ENCODE measurements around the gene ANKRD40. TPM values are rescaled to one million over a fixed set of nuclear protein-coding genes. Genes with fewer than 3 reads are reported as not detected.
A peak's percentile ranks its signal among the peaks of the same experiment; 100 is the strongest.
"Not testable (repeated sequence)": the region's sequence is repeated elsewhere in the genome, so short reads cannot be mapped to it uniquely, and the experiment has no call there.

ANKRD40 gene
- polyA plus RNA-seq, 12 donors, result 36.5 to 49.5 (median 44.8) TPM; not detected in 1

DNA sequence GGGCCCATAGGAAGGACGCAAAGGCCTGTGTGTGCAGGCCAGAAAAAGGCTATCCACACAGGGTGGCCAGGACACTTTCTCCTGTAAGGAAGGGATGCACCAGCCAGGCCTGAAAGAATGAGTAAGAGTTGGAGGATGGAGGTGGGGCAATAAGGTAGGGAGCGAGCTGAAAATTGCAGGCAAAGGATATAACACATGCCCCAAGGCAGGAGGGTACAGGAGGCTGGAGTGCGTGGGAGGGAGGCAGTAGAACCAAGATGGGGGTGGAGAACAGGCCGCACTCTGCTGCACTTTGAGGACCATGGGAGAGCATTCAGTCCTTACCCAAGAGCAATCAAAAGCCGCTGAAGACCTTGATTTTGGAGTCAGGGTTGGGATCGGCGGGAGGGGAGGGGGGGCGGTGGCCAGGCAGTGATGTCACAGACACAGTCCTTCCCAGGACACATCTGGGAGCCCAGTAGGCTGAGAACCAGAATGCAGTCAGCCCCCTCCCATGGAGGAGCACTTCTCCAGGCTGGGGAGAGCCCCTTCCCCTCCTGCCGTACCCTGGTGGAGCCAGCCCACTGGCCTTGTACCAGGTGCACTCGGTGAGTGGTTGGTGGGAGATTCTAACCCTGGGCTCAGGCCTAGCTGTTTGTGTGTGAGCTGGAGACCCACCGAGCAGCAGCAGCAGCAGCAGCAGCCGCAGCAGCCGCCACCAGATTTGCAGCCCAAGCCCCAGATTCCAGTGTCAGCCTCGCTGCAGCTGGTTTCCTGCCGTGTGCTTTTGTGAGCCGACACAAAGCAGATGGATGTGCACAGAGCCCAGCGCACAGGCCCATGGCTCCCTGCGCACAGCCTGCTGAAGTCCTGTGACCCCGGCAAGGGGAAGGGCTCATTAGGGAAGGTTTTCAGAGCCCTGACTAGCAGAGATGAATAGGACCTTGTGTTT is 17.5 kb downstream of the ANKRD40 start:
- peak; percentile 25 for DNase-seq

DNA sequence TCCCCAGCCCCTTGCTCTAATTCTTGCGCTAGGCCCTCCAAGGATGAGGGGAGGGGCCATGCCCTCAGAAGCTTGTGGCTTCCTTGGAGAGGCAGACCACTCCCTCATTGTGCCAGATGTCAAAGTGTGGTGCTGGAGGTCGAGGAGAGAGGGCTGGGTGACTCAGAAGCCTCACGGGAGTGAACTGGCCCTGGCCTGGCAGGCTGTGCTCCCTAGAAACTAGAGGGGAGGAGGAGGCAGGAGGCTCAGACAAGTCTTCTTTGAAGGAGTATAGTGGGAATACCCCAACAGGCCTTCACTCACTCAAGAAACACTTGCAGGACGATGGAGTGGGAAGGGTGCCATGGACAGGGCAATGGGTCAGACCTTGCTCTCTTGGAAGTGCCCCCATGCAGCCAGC is 18.5 kb downstream of the ANKRD40 start:
- DNase-seq, result no peak

DNA sequence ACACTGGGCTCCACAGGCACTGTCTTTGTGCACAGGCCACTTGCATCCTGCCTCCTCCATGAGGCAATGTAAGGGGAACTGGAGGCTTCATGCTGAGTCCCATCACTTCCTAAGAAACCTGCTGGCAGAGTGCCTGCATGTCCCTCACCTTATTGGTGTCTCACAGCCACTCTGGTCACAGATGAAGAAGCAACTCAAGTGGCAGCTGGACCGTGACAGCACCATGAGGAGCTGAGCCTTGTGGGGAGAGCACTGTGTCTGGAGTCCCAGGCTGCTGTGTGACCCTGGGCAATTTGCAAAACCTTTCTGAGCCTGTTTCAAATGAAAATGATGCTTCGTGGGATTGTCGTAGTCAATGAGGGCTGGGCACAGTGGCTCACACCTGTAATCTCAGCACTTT is 19.5 kb downstream of the ANKRD40 start:
- no peak for DNase-seq

DNA sequence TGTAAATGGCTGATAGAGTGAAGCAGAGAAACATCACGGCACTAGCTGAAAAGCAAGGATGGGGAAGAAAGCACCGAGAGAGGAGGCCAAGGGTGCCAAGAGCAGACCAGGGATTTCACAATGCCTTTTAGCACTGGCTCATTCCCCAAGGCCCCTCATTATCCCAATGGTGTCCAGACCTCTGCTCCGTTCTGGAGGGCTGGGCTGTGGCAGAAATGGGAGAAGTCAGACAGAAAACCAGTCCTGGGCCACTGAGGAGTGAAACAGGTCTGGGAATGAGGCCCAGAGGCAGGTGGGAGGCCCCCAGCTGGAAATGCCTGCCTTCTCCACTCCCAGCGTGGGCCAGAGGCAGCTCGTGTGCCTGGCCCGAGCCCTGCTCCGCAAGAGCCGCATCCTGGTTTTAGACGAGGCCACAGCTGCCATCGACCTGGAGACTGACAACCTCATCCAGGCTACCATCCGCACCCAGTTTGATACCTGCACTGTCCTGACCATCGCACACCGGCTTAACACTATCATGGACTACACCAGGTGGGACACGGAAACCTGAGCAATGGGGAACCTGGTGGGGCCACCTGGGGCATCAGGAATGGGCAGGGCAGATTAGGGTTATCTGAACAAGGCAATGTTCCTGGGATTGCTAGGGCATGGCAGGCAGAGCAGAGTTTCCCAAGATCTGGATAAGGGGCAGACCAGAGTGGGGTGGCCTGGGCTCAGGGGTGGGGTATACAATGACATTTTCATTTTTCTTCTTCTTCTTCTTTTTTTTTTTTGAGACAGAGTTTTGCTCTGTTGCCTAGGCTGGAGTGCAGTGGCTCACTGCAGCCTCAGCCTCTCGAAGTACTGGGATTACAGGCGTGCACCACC is 20.3 kb downstream of the ANKRD40 start:
- DNase-seq, result no peak

DNA sequence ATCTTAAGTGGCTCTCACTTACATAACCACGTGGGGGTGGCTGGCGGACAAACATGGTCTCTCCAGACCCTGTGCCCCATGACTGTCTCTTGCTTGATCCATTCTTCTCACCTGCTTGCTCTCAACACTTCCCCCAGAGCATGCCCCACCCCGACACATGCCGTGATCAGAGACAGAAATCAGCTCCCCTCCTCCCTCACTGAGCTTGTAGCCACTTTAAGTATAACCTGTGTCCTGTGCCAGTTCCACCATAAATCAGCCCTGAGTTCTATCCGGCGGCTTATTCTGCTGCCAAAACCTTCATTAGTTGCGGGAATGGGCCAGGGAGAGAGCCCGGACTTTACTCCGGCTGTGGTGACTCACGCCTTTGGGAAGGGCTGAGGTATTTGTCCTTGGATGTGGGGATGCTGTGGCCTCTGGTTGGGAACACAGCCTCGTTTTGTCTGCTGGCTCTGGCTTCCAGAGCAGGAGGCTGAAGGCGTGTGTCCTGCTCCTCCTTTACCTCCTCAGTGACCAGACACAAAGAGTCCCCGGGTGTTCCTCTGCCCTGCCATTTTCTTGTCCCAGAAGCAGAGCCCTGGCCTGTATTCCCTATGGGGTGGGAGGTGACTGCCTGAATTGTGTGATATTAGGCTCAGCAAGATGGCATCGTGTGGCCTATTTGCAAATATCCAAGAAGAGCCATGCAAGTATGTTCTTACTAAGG is 21.1 kb downstream of the ANKRD40 start:
- peak; percentile 51 for DNase-seq

DNA sequence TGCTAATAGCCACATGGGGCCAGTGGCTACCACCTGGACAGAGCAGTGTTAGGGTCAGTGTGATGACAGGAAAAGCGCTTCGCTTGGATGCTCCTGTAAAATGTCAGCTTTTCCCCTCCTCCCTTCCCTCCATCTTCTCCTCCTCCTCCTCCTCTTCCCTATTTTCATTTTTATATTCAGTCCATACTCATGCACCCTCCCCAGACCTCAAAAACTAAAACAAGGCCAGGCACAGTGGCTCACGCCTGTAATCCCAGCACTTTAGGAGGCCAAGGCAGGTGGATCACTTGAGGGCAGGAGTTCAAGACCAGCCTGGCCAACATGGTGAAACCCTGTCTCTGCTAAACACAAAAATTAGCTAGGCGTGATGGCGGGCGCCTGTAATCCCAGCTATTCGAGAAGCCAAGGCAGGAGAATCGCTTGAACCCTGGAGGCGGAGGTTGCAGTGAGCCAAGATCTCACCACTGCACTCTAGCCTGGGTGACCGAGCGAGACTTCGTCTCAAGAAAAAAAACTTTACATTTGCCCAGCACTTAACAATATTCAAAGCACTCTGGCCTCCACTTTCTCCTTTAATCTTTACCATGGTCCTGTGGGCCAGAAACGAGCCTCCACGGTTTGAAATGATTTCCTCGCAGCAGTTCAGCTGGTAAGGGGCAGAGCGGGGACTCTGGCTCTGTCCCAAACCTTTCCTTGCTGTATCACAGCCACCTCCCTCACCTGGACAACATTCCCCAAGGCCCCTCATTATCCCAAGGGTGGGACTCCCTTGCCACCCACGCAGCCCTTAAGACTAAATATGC is 21.8 kb downstream of the ANKRD40 start:
- no peak for DNase-seq

DNA sequence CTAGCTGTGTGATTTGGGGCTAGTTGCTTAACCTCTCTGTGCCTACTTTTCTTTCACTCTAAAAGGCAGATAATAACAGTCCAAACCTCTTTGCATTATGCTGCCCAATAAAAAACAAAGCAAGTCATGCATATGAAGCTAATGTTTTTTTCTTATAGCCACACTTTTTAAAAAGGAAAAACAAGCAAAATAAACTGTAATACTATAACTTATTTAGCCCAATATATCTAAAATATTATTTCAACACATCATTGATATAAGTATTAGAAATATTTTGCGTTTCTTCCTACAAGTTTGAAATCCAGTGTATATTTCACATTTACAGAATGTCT is 22.4 kb downstream of the ANKRD40 start:
- no peak for DNase-seq

DNA sequence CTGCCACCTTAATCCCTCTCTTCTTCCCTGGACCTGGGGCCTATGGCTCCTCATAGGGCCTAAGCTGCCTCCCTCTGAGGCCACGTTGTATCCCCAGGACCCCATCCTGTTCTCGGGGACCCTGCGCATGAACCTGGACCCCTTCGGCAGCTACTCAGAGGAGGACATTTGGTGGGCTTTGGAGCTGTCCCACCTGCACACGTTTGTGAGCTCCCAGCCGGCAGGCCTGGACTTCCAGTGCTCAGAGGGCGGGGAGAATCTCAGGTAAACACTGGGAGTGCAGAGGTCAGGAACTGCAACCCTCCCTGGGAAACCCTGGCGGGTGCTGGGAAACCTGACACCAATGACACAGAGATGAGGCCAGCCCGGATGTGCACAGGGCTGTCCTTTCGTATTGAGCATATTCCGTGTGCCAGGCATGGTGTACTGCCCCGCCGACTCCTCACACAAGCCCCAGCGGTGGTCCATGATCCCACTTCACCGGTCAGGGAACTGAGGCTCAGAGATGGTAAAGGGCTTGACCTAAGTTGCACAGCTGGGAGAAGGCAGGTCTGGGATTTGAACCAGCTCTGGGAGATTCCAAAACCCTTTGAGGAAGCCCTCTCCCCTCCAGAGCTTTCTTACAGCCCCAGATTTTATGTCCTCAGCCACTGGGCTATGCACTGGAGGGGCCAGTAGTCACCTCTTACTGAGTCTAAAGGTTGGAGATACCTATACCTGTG is 22.9 kb downstream of the ANKRD40 start:
- no peak for DNase-seq

DNA sequence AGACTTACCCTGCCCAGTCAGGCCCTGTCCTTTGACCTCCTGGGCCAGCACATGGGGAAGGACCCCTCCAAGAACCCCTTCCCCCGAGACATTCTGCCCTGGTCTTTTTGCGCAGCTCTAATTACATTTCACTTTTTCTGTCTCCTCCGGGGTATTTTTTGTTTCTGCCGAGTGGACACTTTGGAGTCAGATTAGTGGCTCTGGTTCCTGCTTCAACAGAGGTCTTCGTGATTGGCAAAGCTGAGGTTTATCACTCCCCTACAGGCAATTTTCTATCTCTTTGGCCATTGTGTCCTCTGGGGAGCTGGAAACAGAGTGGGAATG is 23.5 kb downstream of the ANKRD40 start:
- DNase-seq, result no peak

DNA sequence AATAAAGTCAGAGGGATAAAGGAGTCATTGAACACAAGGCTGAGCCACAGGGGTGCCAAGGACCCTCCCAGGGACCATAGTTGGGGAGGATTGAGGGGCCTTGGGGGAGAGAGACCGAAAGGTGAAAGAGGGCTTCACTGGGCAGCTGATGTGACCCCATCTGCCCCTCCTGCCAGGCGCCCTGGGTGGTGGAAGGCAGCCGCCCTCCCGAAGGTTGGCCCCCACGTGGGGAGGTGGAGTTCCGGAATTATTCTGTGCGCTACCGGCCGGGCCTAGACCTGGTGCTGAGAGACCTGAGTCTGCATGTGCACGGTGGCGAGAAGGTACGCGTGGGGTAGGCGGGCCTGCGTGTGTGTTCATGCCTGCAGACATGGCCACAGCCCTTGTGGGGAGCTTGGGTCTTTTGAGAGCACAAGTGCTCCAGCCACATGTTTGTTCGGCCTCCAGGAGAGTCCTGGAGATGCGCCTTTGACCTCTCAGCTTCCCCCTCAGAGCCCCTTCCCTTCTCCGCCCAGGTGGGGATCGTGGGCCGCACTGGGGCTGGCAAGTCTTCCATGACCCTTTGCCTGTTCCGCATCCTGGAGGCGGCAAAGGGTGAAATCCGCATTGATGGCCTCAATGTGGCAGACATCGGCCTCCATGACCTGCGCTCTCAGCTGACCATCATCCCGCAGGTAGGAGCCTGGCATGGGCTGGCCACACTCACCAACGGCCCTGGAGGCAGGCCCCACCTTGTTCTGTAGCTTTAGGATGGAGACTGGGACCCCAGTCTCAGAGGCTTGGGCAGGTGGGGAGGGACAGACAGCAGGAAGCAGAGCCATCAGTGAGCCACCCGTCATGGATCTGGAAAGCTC is 24.1 kb downstream of the ANKRD40 start:
- no peak for DNase-seq

DNA sequence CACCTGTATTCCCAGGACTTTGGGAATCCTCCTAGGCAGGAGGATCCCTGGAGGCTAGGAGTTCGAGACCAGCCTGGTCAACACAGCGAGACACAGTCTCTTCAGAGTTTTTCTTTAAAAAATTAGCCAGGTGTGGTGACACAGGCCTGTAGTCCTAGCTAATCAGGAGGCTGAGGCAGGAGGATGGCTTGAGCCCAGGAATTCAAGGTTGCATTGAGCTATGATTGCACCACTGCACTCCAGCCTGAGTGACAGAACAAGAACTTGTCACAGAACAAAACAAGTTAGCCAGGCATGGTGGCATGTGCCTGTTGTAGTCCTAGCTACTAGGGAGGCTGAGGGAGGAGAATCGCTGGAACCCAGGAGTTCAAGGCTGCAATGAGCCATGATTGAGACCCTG is 24.8 kb downstream of the ANKRD40 start:
- no peak for DNase-seq

DNA sequence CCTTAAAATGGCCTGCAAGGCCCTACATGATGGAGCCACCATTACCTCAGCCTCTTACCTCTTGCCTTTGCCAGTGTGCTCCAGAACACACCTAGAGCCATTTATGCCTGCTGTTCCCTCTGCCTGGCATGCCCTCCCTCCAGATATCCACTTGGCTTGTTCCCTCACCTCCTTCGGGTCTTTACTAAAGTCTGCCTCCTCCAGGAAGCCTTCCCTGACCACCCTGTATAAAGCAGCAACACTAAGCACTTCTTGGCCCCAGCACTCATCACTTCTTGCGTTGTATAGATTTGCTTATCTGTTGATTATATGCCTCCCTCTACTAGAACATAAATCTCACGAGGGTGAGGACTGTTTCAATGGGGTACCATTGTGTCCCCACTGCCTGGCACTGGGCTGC is 25.3 kb downstream of the ANKRD40 start:
- no peak for DNase-seq

DNA sequence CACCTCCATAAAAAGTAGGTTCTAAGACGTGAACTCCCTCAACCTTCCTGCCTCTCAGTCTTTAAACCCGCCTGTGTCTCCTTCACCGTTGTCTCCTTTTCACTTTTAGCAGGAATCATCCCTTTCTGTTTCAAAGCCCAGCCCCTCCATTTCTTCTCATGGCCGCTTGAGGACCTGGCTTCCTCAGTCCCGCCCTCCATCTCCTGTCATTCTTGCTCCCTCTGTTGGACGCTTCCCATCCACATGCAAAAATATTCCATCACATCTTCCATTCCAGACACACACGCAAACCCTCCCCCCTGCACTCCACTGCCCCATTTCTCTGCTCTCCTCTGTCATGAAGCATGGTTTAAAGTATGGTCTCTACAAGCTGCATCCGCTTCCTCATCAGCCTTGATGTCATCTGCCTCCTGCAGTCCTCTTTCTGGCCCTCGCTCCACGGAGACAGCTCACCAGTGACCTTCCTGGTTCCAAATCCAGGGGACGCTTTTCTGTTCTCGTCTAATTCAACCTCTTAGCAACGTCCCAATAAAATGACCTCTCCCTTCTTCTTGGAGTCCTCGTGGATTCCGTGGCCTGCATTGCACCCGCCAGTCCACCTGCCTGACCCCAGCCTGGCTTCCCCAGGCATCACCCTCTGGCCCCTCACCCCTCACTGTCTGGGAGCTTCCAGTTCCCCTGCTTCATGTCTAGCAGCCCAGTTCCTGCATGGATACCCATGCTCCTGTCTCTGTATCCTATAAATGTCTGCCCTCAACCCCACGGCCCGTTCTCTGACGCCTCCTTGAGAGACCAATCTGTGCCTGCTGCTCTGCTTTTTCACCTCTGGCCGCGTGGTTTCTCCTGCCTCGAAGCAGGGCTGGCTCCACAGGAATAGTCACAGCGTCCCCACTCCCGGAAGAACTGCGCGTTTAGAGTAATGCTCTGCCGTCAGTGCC is 26.2 kb downstream of the ANKRD40 start:
- DNase-seq, result peak; percentile 84

DNA sequence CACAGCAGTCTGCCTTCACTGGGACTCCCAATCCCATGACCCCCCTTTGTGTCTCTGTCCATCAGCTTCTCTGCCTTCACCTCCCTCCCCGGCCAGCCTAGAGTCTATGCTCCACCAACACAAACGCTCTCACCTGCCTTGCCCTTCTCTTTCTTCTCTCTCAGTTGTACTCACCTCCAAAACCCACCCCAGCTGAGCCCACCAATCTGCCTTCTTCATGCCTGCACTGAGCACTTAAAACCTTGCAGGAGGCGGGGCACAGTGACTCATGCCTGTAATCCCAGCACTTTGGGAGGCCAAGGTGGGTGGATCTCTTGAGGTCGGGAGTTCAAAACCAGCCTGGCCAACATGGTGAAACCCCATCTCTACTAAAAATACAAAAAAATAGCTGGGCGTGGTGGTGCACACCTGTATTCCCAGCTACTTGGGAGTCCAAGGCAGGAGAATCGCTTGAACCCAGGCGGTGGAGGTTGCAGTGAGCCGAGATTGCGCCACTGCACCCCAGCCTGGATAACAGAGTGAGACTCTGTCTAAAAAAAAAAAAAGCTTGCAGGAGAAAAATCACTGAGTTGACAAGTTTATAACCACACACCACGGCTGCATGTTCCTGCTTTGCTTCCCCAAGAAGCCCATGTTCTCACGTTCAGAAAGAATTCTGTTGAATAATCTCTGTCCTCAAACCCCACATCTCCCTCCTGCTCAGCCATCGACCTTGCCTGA is 27.0 kb downstream of the ANKRD40 start:
- DNase-seq, result not testable (repeated sequence)

DNA sequence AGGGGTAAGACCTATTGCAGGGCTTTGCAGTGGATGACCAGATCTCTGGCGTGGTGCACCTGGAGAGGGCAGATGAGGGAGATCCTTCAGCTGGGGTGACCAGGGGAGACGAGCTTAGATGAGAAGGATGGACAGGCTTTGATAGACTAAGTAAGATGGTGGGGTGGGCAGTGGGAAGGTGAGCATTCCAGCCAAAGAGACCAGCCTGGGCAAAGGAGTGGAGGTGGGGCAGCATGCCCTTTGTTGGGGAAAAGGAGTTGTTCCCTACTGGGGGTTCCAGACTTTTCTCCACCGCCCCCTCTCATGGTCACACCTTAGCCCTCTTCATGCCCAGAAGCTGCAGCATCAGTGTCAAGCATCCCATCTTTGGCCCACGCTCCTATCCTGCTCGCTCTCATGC is 27.6 kb downstream of the ANKRD40 start:
- DNase-seq, result no peak

DNA sequence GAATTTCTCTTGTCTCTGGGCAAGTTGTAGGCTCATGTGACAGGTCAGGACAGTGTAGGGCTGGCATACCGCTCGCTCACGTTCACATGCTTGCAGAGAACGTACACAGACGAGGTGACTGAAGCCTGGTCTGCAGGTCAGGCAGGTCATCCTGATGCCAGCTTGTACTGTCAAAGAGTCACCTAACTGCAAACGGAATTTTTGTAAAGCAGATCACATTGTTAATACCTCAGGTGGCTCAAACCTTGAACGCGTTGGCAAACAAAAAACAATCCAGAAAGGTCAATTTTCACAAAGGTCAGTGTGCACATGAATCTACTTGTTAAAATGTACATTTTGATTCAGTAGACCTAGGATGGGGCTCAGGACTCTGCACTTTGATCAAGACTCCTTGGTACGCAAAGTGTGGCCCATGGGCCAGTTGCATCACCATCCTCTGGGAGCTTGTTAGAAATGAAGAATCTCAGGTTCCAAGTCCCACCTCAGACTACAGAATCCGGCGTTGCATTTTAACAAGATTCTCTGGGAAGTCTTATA is 28.6 kb downstream of the ANKRD40 start:
- DNase-seq, result no peak

DNA sequence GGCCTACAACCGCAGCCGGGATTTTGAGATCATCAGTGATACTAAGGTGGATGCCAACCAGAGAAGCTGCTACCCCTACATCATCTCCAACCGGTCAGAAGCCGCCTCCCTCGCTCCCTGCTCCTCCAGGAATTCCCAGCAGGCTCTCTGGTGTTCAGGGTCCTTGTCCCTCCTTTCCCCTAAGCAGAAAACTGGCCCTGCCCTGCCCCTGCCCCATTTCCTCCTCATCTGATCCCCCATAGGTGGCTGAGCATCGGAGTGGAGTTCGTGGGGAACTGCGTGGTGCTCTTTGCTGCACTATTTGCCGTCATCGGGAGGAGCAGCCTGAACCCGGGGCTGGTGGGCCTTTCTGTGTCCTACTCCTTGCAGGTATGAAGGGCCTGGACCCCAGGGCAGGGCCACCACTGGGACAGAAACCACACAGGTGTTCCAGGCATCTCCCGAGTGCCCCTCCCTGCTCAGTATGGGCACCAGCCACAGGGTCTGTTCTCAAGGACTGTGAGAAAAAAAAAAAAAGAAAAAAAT is 29.8 kb downstream of the ANKRD40 start:
- no peak for DNase-seq
